Activated naive CD4-positive, alpha-beta T cell treated with anti-CD3 and anti-CD28 coated beads, Interleukin-2, amount 50 U/mL, for 72 hours (primary cell): Measurements from ENCODE around the gene CCR5AS.
A peak's percentile ranks its signal among the peaks of the same experiment; 100 is the strongest.
"Not testable (repeated sequence)": the region's sequence is repeated elsewhere in the genome, so short reads cannot be mapped to it uniquely, and the experiment has no call there.

ENCODE experiments used
- ATAC-seq, 2 donors: fragments of 150-1000 bp; cut with Tn5 transposase; 2 replicates each; pipeline ENCODE4 v1.10.0; 2021; ENCODE audit warnings: mild to moderate bottlenecking in 2 of 2, moderate library complexity in 2 of 2
- DNase-seq, 2 donors: peaks; one replicate each; pipeline ENCODE4 v3.0.0; 2021 to 2022; ENCODE audit warnings: low spot score in 2 of 2
- H3K27ac Mint-ChIP-seq, 2 donors: one replicate each; pipeline ENCODE4 v1.8.0; 2022; ENCODE audit warnings: mild to moderate bottlenecking in 2 of 2, mixed read lengths in 2 of 2
- H3K36me3 Mint-ChIP-seq, 2 donors: one replicate each; pipeline ENCODE4 v1.8.0; 2022; ENCODE audit warnings: mixed read lengths in 2 of 2
- H3K9me3 Mint-ChIP-seq, 2 donors: one replicate each; pipeline ENCODE4 v1.8.0; 2022; ENCODE audit warnings: mixed read lengths in 2 of 2

CCR5AS gene

GRCh38 chr3:46414739-46415138, 7.9 kb upstream of the CCR5AS start:
- Mint-ChIP-seq H3K36me3 (no peaks in the 10 kb centered on the region), H3K27ac (no peak overlapping the region), H3K9me3 (no peaks in the 10 kb centered on the region)
- no peak for ATAC-seq
- DNase-seq: no peak

- Mint-ChIP-seq H3K9me3 (no peaks in the 10 kb centered on the region), H3K36me3 (no peaks in the 10 kb centered on the region), H3K27ac (no peak overlapping the region)
- DNase-seq: no peak
- no peak for ATAC-seq
Observed at GRCh38 chr3:46413951-46414350, 7.1 kb upstream of the CCR5AS start.

- ATAC-seq (no peak), DNase-seq (no peak)
- H3K27ac Mint-ChIP-seq: no peak overlapping the region
Observed at GRCh38 chr3:46412786-46413298, 6.0 kb upstream of the CCR5AS start.

GRCh38 chr3:46411271-46411670, 4.4 kb upstream of the CCR5AS start:
- no peak overlapping the region for H3K27ac Mint-ChIP-seq
- no peak for ATAC-seq

More at GRCh38 chr3:46412786-46413298, 6.0 kb upstream of the CCR5AS start:
- H3K9me3 Mint-ChIP-seq: no peaks in the 10 kb centered on the region
- no peaks in the 10 kb centered on the region for H3K36me3 Mint-ChIP-seq

GRCh38 chr3:46410669-46411068, 3.8 kb upstream of the CCR5AS start:
- Mint-ChIP-seq H3K9me3 (peaks cover 0 to 4% of the 10 kb centered on the region in 2 donors), H3K36me3 (peaks cover 4 to 7% of the 10 kb centered on the region in 2 donors)
- DNase-seq: no peak

More at GRCh38 chr3:46411271-46411670, 4.4 kb upstream of the CCR5AS start:
- Mint-ChIP-seq H3K36me3 (peaks cover 4 to 7% of the 10 kb centered on the region in 2 donors), H3K9me3 (peaks cover 0 to 4% of the 10 kb centered on the region in 2 donors)
- no peak for DNase-seq

GRCh38 chr3:46409739-46410489, 3.0 kb upstream of the CCR5AS start:
- DNase-seq: no peak
- peaks cover 4 to 7% of the 10 kb centered on the region in 2 donors for H3K36me3 Mint-ChIP-seq
- no peak for ATAC-seq
- H3K9me3 Mint-ChIP-seq: peaks cover 0 to 4% of the 10 kb centered on the region in 2 donors
- no peak overlapping the region for H3K27ac Mint-ChIP-seq

More at GRCh38 chr3:46410669-46411068, 3.8 kb upstream of the CCR5AS start:
- H3K27ac Mint-ChIP-seq: no peak overlapping the region
- no peak for ATAC-seq

GRCh38 chr3:46408853-46409252, 2.0 kb upstream of the CCR5AS start:
- no peak for DNase-seq
- no peak for ATAC-seq
- Mint-ChIP-seq H3K27ac (no peak overlapping the region), H3K9me3 (peaks cover 0 to 4% of the 10 kb centered on the region in 2 donors), H3K36me3 (peaks cover 4 to 7% of the 10 kb centered on the region in 2 donors)

GRCh38 chr3:46407970-46408369, 1.1 kb upstream of the CCR5AS start:
- DNase-seq: no peak
- Mint-ChIP-seq H3K36me3 (peaks cover 4 to 7% of the 10 kb centered on the region in 2 donors), H3K9me3 (peaks cover 0 to 4% of the 10 kb centered on the region in 2 donors), H3K27ac (no peak overlapping the region)
- ATAC-seq: no peak

- DNase-seq: no peak
- peaks cover 0 to 4% of the 10 kb centered on the region in 2 donors for H3K9me3 Mint-ChIP-seq
- H3K27ac Mint-ChIP-seq: peak overlapping the region in 1 of 2 donors; percentile 88
- peaks cover 4 to 7% of the 10 kb centered on the region in 2 donors for H3K36me3 Mint-ChIP-seq
- ATAC-seq: no peak
Observed at GRCh38 chr3:46406443-46406787, 451 bp downstream of the CCR5AS start.

GRCh38 chr3:46405301-46406019, 1.4 kb downstream of the CCR5AS start:
- Mint-ChIP-seq H3K27ac (no peak overlapping the region), H3K36me3 (peaks cover 4 to 7% of the 10 kb centered on the region in 2 donors), H3K9me3 (peaks cover 0 to 4% of the 10 kb centered on the region in 2 donors)
- ATAC-seq: no peak
- no peak for DNase-seq

GRCh38 chr3:46402902-46403301, 4.0 kb downstream of the CCR5AS start:
- H3K36me3 Mint-ChIP-seq, H3K9me3 Mint-ChIP-seq, H3K27ac Mint-ChIP-seq, DNase-seq, ATAC-seq: not testable (repeated sequence)

- H3K36me3 Mint-ChIP-seq: peaks cover under 1 to 1% of the 10 kb centered on the region in 2 donors
- ATAC-seq (no peak), DNase-seq (no peak)
- H3K9me3 Mint-ChIP-seq: peaks cover 0 to 1% of the 10 kb centered on the region in 2 donors
- no peak overlapping the region for H3K27ac Mint-ChIP-seq
Observed at GRCh38 chr3:46401579-46401978, 5.3 kb downstream of the CCR5AS start.

- H3K27ac Mint-ChIP-seq: no peak overlapping the region
- no peaks in the 10 kb centered on the region for H3K9me3 Mint-ChIP-seq
- ATAC-seq: no peak
- no peak for DNase-seq
- H3K36me3 Mint-ChIP-seq: no peaks in the 10 kb centered on the region
Observed at GRCh38 chr3:46400846-46401245, 6.0 kb downstream of the CCR5AS start.

- no peak overlapping the region for H3K27ac Mint-ChIP-seq
- H3K36me3 Mint-ChIP-seq: no peaks in the 10 kb centered on the region
- no peaks in the 10 kb centered on the region for H3K9me3 Mint-ChIP-seq
- DNase-seq (no peak), ATAC-seq (no peak)
Observed at GRCh38 chr3:46400000-46400734, 6.7 kb downstream of the CCR5AS start.

GRCh38 chr3:46399557-46399956, 7.3 kb downstream of the CCR5AS start:
- ATAC-seq (no peak), DNase-seq (no peak)
- no peaks in the 10 kb centered on the region for H3K9me3 Mint-ChIP-seq
- no peak overlapping the region for H3K27ac Mint-ChIP-seq
- H3K36me3 Mint-ChIP-seq: no peaks in the 10 kb centered on the region

- no peak for ATAC-seq
- H3K36me3 Mint-ChIP-seq: no peaks in the 10 kb centered on the region
- H3K9me3 Mint-ChIP-seq: no peaks in the 10 kb centered on the region
- no peak overlapping the region for H3K27ac Mint-ChIP-seq
- DNase-seq: no peak
Observed at GRCh38 chr3:46399098-46399497, 7.8 kb downstream of the CCR5AS start.
